ENCODE data around the gene MTHFSD.

MTHFSD gene

DNA sequence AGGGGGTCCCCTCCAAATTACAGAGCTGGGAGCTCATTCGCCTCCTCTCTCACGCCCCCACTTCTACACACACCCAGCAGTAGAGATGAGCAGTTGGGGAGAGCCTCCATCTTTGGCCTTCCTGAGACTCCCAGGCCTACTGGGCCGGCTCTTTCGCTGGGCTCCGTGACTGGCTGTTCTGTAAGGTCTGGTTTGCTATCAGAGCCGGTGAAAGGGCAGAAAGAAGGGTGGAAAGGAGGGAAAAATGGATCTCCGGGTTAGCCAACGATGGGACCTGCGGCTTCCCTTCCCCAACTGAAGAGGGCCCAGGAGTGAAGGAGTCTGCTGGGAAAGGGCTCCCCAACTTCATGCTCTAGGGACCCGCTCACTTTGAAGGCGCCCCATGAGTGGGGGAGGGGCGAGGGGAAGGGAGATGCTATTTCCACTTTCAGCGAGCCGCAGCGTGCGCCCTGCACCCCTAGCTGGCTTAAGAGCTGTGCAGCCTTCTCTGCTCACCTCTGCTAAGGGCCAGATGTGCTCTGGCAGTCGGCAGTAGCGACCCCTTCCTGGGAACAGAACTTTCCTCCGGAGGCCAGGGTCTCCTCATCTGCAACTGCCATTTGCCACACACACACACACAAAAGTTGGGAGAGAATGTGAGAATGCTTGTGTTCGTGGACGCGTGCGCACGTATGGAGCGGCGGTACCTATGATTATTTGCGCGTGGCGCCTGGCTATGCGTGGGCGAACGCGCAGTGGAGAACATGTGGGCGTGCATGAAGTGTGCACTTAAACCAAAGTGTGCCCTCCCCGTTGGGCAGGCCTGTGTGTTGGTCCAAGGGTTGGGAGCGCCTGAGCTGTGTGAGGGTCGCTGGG, 47.6 kb downstream of the MTHFSD start:
- Histone ChIP-seq H3K36me3 (ENCODE audit: insufficient read depth, low read length) (no peaks in the 10 kb centered on the region), H2AFZ (ENCODE audit: low read depth, low read length) (no peak overlapping the region), H3K9me3 (ENCODE audit: insufficient read depth, low read length, severe bottlenecking) (no peaks in the 10 kb centered on the region), H3K9ac (ENCODE audit: low read depth, low read length) (no peak overlapping the region), H3K27me3 (ENCODE audit: insufficient read depth, low read length, poor library complexity) (peaks cover 16% of the 10 kb centered on the region), H3K4me1 (ENCODE audit: insufficient read depth, low read length) (no peaks in the 10 kb centered on the region), H3K79me2 (ENCODE audit: insufficient read depth, low read length) (no peaks in the 10 kb centered on the region), H3K4me3 (ENCODE audit: low read depth in 1 of 2, low read length in 2 of 2) (no peak overlapping the region), H3K27ac (ENCODE audit: low read length) (no peak overlapping the region), H4K20me1 (ENCODE audit: insufficient read depth, low read length) (0 out of 2 replicates have a peak, but pooled peaks cover 7% of the 10 kb centered on the region), H3K4me2 (ENCODE audit: insufficient read depth, low read length) (no peak overlapping the region)
- TF ChIP-seq EZH2 (IDR thresholded peaks at IDR 0.05; ENCODE audit: borderline replicate concordance, low read depth, low read length, severe bottlenecking) (no peak), CTCF (IDR thresholded peaks at IDR 0.05; ENCODE audit: borderline replicate concordance, extremely low read depth, low read length, poor library complexity, severe bottlenecking) (no peak)
- ATAC-seq (ENCODE audit: insufficient read depth, low read depth) (no peak), DNase-seq (no peak)

DNA sequence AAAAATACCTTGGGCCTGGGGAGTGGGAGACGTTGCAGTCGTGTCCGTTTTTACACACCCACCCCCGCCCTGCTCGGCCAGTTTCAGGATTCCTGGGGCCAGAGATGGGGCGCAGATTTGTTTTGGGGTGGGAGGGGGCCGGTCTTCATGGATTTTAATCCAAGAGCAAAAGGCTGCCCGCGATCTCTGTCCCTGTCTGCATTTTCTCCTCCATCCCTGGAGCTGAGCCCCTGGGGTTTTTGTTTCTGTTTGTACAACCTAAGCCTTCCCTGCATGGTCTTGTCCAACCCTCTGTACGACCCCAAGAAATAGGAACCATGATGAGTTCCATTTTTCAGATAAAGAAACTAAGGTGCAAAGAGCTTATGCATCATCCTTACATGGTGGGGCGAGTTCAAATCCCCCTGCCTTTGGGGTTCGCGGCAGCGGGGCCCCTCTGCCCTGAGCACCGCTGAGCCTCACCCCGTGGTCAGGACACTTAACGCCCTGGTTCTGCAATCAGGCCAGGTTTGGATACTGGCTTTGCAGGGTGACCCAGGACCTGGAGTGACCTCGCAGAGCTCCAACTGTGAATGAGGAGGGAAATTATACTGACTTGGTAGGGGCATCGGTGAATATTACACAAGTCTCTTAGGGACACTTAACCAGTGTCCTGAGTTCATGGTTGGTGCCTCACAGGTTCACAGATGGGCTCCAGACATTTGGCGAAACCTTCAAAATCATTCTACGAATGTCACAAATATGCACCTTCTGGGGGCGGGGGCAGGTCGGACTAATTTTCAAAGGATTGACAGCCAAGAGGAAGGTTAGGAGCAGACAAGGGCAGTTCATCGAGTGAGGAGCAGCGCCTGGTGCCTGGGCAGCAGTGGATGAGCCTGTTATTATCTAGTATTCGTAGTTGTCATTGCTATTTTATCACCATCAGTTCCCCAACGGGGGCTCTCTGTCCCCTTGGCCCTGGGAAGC, 48.9 kb downstream of the MTHFSD start:
- Histone ChIP-seq H3K4me3 (ENCODE audit: low read depth in 1 of 2, low read length in 2 of 2) (no peak overlapping the region), H3K79me2 (ENCODE audit: insufficient read depth, low read length) (no peaks in the 10 kb centered on the region), H3K27me3 (ENCODE audit: insufficient read depth, low read length, poor library complexity) (peaks cover 23% of the 10 kb centered on the region), H3K4me2 (ENCODE audit: insufficient read depth, low read length) (no peak overlapping the region), H3K4me1 (ENCODE audit: insufficient read depth, low read length) (no peaks in the 10 kb centered on the region), H4K20me1 (ENCODE audit: insufficient read depth, low read length) (0 out of 2 replicates have a peak, but pooled peaks cover 7% of the 10 kb centered on the region), H2AFZ (ENCODE audit: low read depth, low read length) (no peak overlapping the region), H3K9me3 (ENCODE audit: insufficient read depth, low read length, severe bottlenecking) (no peaks in the 10 kb centered on the region), H3K9ac (ENCODE audit: low read depth, low read length) (no peak overlapping the region), H3K36me3 (ENCODE audit: insufficient read depth, low read length) (no peaks in the 10 kb centered on the region), H3K27ac (ENCODE audit: low read length) (no peak overlapping the region)
- no peak for ATAC-seq (ENCODE audit: insufficient read depth, low read depth)
- no peak for DNase-seq
- TF ChIP-seq CTCF (IDR thresholded peaks at IDR 0.05; ENCODE audit: borderline replicate concordance, extremely low read depth, low read length, poor library complexity, severe bottlenecking) (no peak), EZH2 (IDR thresholded peaks at IDR 0.05; ENCODE audit: borderline replicate concordance, low read depth, low read length, severe bottlenecking) (no peak)

- DNase-seq (no peak), ATAC-seq (ENCODE audit: insufficient read depth, low read depth) (no peak)
- Histone ChIP-seq H3K9ac (ENCODE audit: low read depth, low read length) (no peak overlapping the region), H3K36me3 (ENCODE audit: insufficient read depth, low read length) (no peaks in the 10 kb centered on the region), H2AFZ (ENCODE audit: low read depth, low read length) (no peak overlapping the region), H3K27ac (ENCODE audit: low read length) (no peak overlapping the region), H4K20me1 (ENCODE audit: insufficient read depth, low read length) (0 out of 2 replicates have a peak, but pooled peaks cover 7% of the 10 kb centered on the region), H3K9me3 (ENCODE audit: insufficient read depth, low read length, severe bottlenecking) (no peaks in the 10 kb centered on the region), H3K4me2 (ENCODE audit: insufficient read depth, low read length) (no peak overlapping the region), H3K27me3 (ENCODE audit: insufficient read depth, low read length, poor library complexity) (peaks cover 23% of the 10 kb centered on the region), H3K4me3 (ENCODE audit: low read depth in 1 of 2, low read length in 2 of 2) (no peak overlapping the region), H3K79me2 (ENCODE audit: insufficient read depth, low read length) (no peaks in the 10 kb centered on the region), H3K4me1 (ENCODE audit: insufficient read depth, low read length) (no peaks in the 10 kb centered on the region)
- TF ChIP-seq EZH2 (IDR thresholded peaks at IDR 0.05; ENCODE audit: borderline replicate concordance, low read depth, low read length, severe bottlenecking) (no peak), CTCF (IDR thresholded peaks at IDR 0.05; ENCODE audit: borderline replicate concordance, extremely low read depth, low read length, poor library complexity, severe bottlenecking) (no peak)
These were observed 49.7 kb downstream of the MTHFSD start for GRCh38 chr16:86505185-86505898.

Data from DND-41 (cell line).